DOHH2 (cell line): Measurements from ENCODE around the gene ZNF256.

Experiments used
- H3F3A ChIP-seq: fragments of 200-600 bp; sonication (generic), shearing (Covaris generic); 2 replicates; pipeline ENCODE4 v1.6.0; 2016; ENCODE audit warnings: antibody characterized with exemption, mild to moderate bottlenecking; ENCODE audit not compliant: control insufficient read depth, insufficient read depth
- H3K27ac ChIP-seq: fragments of 200-600 bp; sonication (generic); 2 replicates; pipeline ENCODE4 v1.5.1; 2014; ENCODE audit warnings: low read depth, mild to moderate bottlenecking, low read length, moderate library complexity
- H3K27me3 ChIP-seq: fragments of 200-600 bp; sonication (generic); 2 replicates; pipeline ENCODE4 v1.6.1; 2014; ENCODE audit warnings: mild to moderate bottlenecking, low read length, mixed read lengths; ENCODE audit not compliant: control insufficient read depth
- H3K36me3 ChIP-seq: fragments of 200-600 bp; sonication (generic); 2 replicates; pipeline ENCODE4 v1.6.1; 2014; ENCODE audit warnings: mild to moderate bottlenecking, low read length, moderate library complexity, mixed read lengths; ENCODE audit not compliant: control insufficient read depth
- H3K4me1 ChIP-seq: fragments of 200-600 bp; sonication (generic); 2 replicates; pipeline ENCODE4 v1.6.1; 2014; ENCODE audit warnings: mild to moderate bottlenecking, low read length, mixed read lengths; ENCODE audit not compliant: control insufficient read depth
- H3K4me2 ChIP-seq: fragments of 200-600 bp; sonication (generic); 2 replicates; pipeline ENCODE4 v1.6.0; 2014; ENCODE audit warnings: mild to moderate bottlenecking, low read length, moderate library complexity
- H3K4me3 ChIP-seq: fragments of 200-600 bp; sonication (generic); 2 replicates; pipeline ENCODE4 v1.5.1; 2014; ENCODE audit warnings: mild to moderate bottlenecking, low read length, mixed read lengths
- H3K79me2 ChIP-seq: fragments of 200-600 bp; sonication (generic); 2 replicates; pipeline ENCODE4 v1.6.1; 2014; ENCODE audit warnings: mild to moderate bottlenecking, low read length, mixed read lengths; ENCODE audit not compliant: control insufficient read depth
- H3K9me2 ChIP-seq: fragments of 200-600 bp; sonication (generic); replicated peaks from 2 replicates; pipeline ENCODE4 v1.6.1; 2014; ENCODE audit warnings: mild to moderate bottlenecking, low read length, mixed read lengths; ENCODE audit not compliant: control insufficient read depth
- H3K9me3 ChIP-seq: fragments of 200-600 bp; sonication (generic); 2 replicates; pipeline ENCODE4 v1.6.1; 2014; ENCODE audit warnings: antibody characterized with exemption, low read length, mixed read lengths; ENCODE audit not compliant: control insufficient read depth, insufficient read depth
- H4K20me1 ChIP-seq: fragments of 200-600 bp; sonication (generic); 2 replicates; pipeline ENCODE4 v1.6.0; 2014; ENCODE audit warnings: low read depth, mild to moderate bottlenecking, antibody characterized with exemption, low read length, moderate library complexity; ENCODE audit not compliant: control insufficient read depth, insufficient read depth
- EZH2phosphoT487 ChIP-seq: fragments of 200-600 bp; sonication (generic); IDR thresholded peaks from 2 replicates; pipeline ENCODE4 v1.6.1; 2017; ENCODE audit warnings: borderline replicate concordance, mild to moderate bottlenecking, antibody characterized with exemption, low read length, moderate library complexity, mixed read lengths
- TF ChIP-seq, protein P1 (sequence below): fragments of 200-600 bp; sonication (generic); IDR thresholded peaks from one replicate; pipeline ENCODE4 v1.5.1; 2014; ENCODE audit warnings: antibody characterized with exemption, mild to moderate bottlenecking, low read depth, low read length; ENCODE audit not compliant: poor library complexity, severe bottlenecking

ZNF256 gene

DNA sequence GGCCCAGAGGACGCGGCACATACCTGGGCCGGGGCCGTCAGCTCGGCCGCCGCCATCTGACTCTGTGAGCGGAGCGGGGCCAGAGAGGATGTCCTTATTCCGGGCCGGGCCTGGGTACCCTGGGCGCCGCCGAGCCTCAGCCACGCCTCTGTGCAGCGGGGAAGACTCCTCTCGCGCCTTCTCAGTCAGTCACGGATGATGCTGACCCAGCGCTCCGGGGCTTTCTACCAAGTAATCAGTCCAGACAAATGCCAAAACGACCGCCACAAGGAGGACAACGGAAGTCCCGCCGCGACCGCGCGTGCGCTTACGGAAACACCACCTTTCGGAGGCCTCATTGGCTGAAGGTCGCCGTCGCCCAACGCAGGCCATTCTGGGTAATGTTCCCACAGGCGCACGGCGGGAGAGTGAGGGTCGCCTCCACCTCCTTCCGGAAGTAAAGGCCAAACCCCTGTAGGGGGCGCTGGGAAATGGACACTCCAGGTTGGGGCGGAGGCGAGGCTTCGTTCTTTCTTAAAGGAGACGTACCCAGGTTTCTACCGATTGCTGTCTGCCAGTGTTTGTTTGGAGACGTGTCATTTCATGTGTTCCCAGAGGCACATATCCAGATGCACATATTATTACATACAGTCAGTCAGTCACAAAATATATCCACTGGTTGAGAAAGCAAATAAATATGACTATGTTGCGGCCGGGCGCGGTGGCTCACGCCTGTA is at the start of gene ZNF256:
TSS of gene ZNF256 (minus strand) at position 288 of the 716 bp plus-strand sequence. CDS start at position 56, 232 bp downstream.
- H3F3A ChIP-seq, result no peaks in the 10 kb centered on the region
- H3K4me1 ChIP-seq, result peaks cover 6% of the 10 kb centered on the region; the same call in 1 of the 2 replicates
- no peaks in the 10 kb centered on the region for H3K27me3 ChIP-seq
- H3K36me3 ChIP-seq, result no peaks in the 10 kb centered on the region; the same call in 1 of the 2 replicates
- no peaks in the 10 kb centered on the region; the same call in 1 of the 2 replicates for H3K79me2 ChIP-seq
- H4K20me1 ChIP-seq, result no peaks in the 10 kb centered on the region
- no peaks in the 10 kb centered on the region for H3K9me2 ChIP-seq
- no peak within 1 kb of the TSS for H3K27ac ChIP-seq
- peak within 1 kb of the TSS; percentile 78 for H3K4me3 ChIP-seq
- no peak for TF ChIP-seq EZH2phosphoT487
- TF ChIP-seq, protein P1, sequence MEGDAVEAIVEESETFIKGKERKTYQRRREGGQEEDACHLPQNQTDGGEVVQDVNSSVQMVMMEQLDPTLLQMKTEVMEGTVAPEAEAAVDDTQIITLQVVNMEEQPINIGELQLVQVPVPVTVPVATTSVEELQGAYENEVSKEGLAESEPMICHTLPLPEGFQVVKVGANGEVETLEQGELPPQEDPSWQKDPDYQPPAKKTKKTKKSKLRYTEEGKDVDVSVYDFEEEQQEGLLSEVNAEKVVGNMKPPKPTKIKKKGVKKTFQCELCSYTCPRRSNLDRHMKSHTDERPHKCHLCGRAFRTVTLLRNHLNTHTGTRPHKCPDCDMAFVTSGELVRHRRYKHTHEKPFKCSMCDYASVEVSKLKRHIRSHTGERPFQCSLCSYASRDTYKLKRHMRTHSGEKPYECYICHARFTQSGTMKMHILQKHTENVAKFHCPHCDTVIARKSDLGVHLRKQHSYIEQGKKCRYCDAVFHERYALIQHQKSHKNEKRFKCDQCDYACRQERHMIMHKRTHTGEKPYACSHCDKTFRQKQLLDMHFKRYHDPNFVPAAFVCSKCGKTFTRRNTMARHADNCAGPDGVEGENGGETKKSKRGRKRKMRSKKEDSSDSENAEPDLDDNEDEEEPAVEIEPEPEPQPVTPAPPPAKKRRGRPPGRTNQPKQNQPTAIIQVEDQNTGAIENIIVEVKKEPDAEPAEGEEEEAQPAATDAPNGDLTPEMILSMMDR, result peak; percentile 35
- H3K9me3 ChIP-seq, result peaks cover 56% of the 10 kb centered on the region; the same call in 1 of the 2 replicates
- H3K4me2 ChIP-seq, result peak within 1 kb of the TSS; percentile 64

DNA sequence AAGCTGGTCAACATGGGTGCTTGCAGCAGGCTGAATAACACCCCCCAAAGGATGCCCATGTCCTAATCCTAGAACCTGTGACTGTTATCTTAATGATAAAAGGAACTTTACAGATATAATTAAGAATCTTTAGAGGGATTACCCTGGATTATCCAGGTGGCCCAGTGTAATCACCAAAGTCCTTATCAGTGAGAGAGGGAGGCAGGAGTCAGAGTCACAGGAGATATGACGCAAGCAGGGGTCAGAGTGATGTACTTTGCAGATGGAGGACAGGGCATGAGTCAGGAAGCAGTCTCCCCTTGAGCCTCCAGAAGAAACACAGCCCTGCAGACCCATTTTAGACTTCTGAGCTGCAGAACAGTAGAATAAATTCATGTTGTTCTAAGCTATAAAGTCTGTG is 45.3 kb upstream of the ZNF256 start:
- Histone ChIP-seq H3K4me3 (no peak overlapping the region), H3K4me1 (no peaks in the 10 kb centered on the region), H3K4me2 (no peak overlapping the region), H3K79me2 (no peaks in the 10 kb centered on the region), H3K27ac (no peak overlapping the region), H3F3A (no peaks in the 10 kb centered on the region), H3K9me3 (peaks cover 20% of the 10 kb centered on the region; the same call in 1 of the 2 replicates), H3K36me3 (no peaks in the 10 kb centered on the region), H3K27me3 (no peaks in the 10 kb centered on the region), H3K9me2 (no peaks in the 10 kb centered on the region), H4K20me1 (no peaks in the 10 kb centered on the region)
- TF ChIP-seq EZH2phosphoT487, result no peak
- TF ChIP-seq, protein P1, result no peak

DNA sequence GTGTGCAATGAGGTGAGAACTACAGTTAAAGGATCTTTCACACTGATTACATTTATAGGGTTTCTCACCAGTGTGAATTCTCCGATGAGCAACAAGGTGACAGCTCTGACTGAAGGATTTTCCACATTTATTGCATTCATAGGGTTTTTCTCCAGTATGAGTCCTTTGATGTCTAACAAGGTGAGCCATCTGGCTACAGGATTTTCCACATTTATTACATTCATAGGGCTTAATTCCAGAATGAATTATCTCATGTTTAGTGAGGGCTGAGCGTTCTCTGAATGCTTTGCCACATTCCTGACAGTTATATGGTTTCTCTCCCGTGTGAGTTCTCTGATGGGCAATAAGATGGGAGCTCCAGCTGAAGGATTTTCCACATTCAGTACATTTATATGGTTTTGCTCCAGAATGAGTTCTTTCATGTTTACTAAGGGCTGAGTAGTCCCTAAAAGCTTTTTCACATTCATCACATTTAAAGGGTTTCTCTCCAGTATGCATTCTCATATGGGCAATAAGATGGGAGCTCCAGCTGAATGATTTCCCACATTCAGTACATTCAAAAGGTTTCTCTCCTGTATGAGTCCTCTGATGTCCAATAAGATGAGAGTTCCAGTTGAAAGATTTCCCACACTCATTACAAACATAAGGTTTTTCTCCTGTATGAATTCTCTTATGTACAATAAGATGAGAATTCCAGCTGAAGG is 31.2 kb upstream of the ZNF256 start:
- TF ChIP-seq, protein P1, result no peak
- Histone ChIP-seq H3K27ac (no peak overlapping the region), H4K20me1 (no peaks in the 10 kb centered on the region), H3K4me2 (no peak overlapping the region), H3F3A (no peaks in the 10 kb centered on the region), H3K9me2 (no peaks in the 10 kb centered on the region), H3K79me2 (no peaks in the 10 kb centered on the region), H3K4me3 (no peak overlapping the region), H3K36me3 (no peaks in the 10 kb centered on the region), H3K27me3 (no peaks in the 10 kb centered on the region), H3K4me1 (no peaks in the 10 kb centered on the region), H3K9me3 (peaks cover 49% of the 10 kb centered on the region)
